ENCODE results near the gene HCST.
A peak's percentile ranks its signal among the peaks of the same experiment; 100 is the strongest.

HCST gene

DNA sequence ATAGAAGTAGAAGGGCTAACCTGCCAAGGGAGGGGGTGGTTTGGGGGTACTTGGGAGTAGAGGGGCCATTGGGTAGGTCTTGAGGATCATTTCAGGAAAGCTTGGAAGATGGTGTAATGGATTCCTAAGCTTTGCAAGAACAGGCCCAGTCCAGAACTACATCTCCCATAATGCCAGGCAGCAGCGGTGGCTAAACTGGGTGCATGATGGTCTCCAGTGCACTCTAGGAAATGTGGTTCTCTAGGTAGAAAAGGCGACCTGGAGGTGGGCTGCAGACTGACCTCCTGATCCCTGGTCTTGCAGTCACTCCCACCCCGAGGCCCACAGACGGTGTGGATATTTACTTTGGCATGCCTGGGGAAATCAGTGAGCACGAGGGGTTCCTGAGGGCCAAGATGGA is 30.1 kb upstream of the HCST start (continued):
- TF ChIP-seq ZNF221 (tag by site-specific recombination; IDR thresholded peaks at IDR 0.05; ENCODE audit: borderline replicate concordance) (no peak), ZNF223 (tag by site-specific recombination; IDR thresholded peaks at IDR 0.05) (no peak), MZF1 (tag by site-specific recombination; IDR thresholded peaks at IDR 0.05; ENCODE audit: borderline replicate concordance) (no peak), ZNF791 (tag by site-specific recombination; IDR thresholded peaks at IDR 0.05) (no peak), ZNF843 (tag by site-specific recombination; IDR thresholded peaks at IDR 0.05) (no peak), ZNF335 (tag by site-specific recombination; conservative IDR thresholded peaks at IDR 0.05) (peak; percentile 32; the same call in 1 of the 2 replicates), ZNF501 (tag by site-specific recombination; IDR thresholded peaks at IDR 0.05) (no peak), ZNF16 (tag by site-specific recombination; IDR thresholded peaks at IDR 0.05; ENCODE audit: low read depth) (no peak), ZNF626 (tag by site-specific recombination; IDR thresholded peaks at IDR 0.05) (no peak), ZNF248 (tag by site-specific recombination; IDR thresholded peaks at IDR 0.05) (no peak)
- TF ChIP-seq, protein P1, sequence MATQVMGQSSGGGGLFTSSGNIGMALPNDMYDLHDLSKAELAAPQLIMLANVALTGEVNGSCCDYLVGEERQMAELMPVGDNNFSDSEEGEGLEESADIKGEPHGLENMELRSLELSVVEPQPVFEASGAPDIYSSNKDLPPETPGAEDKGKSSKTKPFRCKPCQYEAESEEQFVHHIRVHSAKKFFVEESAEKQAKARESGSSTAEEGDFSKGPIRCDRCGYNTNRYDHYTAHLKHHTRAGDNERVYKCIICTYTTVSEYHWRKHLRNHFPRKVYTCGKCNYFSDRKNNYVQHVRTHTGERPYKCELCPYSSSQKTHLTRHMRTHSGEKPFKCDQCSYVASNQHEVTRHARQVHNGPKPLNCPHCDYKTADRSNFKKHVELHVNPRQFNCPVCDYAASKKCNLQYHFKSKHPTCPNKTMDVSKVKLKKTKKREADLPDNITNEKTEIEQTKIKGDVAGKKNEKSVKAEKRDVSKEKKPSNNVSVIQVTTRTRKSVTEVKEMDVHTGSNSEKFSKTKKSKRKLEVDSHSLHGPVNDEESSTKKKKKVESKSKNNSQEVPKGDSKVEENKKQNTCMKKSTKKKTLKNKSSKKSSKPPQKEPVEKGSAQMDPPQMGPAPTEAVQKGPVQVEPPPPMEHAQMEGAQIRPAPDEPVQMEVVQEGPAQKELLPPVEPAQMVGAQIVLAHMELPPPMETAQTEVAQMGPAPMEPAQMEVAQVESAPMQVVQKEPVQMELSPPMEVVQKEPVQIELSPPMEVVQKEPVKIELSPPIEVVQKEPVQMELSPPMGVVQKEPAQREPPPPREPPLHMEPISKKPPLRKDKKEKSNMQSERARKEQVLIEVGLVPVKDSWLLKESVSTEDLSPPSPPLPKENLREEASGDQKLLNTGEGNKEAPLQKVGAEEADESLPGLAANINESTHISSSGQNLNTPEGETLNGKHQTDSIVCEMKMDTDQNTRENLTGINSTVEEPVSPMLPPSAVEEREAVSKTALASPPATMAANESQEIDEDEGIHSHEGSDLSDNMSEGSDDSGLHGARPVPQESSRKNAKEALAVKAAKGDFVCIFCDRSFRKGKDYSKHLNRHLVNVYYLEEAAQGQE (tag by site-specific recombination; IDR thresholded peaks at IDR 0.05): no peak
- TF ChIP-seq, protein P2, sequence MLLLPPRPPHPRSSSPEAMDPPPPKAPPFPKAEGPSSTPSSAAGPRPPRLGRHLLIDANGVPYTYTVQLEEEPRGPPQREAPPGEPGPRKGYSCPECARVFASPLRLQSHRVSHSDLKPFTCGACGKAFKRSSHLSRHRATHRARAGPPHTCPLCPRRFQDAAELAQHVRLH (tag by site-specific recombination; IDR thresholded peaks at IDR 0.05): no peak
- TF ChIP-seq, protein P3, sequence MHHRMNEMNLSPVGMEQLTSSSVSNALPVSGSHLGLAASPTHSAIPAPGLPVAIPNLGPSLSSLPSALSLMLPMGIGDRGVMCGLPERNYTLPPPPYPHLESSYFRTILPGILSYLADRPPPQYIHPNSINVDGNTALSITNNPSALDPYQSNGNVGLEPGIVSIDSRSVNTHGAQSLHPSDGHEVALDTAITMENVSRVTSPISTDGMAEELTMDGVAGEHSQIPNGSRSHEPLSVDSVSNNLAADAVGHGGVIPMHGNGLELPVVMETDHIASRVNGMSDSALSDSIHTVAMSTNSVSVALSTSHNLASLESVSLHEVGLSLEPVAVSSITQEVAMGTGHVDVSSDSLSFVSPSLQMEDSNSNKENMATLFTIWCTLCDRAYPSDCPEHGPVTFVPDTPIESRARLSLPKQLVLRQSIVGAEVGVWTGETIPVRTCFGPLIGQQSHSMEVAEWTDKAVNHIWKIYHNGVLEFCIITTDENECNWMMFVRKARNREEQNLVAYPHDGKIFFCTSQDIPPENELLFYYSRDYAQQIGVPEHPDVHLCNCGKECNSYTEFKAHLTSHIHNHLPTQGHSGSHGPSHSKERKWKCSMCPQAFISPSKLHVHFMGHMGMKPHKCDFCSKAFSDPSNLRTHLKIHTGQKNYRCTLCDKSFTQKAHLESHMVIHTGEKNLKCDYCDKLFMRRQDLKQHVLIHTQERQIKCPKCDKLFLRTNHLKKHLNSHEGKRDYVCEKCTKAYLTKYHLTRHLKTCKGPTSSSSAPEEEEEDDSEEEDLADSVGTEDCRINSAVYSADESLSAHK (tag by site-specific recombination; IDR thresholded peaks at IDR 0.05): no peak
- TF ChIP-seq, protein P4, sequence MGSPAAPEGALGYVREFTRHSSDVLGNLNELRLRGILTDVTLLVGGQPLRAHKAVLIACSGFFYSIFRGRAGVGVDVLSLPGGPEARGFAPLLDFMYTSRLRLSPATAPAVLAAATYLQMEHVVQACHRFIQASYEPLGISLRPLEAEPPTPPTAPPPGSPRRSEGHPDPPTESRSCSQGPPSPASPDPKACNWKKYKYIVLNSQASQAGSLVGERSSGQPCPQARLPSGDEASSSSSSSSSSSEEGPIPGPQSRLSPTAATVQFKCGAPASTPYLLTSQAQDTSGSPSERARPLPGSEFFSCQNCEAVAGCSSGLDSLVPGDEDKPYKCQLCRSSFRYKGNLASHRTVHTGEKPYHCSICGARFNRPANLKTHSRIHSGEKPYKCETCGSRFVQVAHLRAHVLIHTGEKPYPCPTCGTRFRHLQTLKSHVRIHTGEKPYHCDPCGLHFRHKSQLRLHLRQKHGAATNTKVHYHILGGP (tag by site-specific recombination; IDR thresholded peaks at IDR 0.05): peak; percentile 94

DNA sequence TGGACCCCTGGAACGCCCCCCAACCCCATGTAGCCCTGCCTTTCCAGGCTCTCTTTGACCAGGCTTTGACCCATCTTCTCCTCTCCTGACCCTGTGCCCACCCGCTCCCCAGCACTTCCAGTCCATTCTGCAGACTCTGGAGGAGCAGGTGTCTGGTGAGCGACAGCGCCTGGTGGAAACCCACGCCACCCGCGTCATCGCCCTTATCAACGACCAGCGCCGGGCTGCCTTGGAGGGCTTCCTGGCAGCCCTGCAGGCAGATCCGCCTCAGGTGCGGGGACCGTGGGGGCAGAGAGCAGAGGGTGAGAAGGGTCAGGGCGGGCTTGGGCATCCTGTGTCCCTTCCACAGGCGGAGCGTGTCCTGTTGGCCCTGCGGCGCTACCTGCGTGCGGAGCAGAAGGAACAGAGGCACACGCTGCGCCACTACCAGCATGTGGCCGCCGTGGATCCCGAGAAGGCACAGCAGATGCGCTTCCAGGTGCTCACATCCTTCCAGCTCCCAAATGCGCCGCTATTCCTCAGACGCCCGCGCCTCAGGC is 27.9 kb upstream of the HCST start:
- Histone ChIP-seq H3K27ac (ENCODE audit: extremely low read depth, low read depth, low read length) (no peak overlapping the region), H3K4me1 (ENCODE audit: control insufficient read depth, insufficient read depth, low read length) (peaks cover 7% of the 10 kb centered on the region), H3K4me3 (ENCODE audit: low read depth, low read length) (no peak overlapping the region), H3K9me3 (ENCODE audit: control insufficient read depth, insufficient read depth, low read depth, low read length) (no peaks in the 10 kb centered on the region), H3K36me3 (ENCODE audit: control insufficient read depth in 2 of 2, insufficient read depth in 1 of 2, low read length in 2 of 2) (peaks cover 0 to 20% of the 10 kb centered on the region in 2 experiments; a peak in 2 of 3 replicates)
- POLR2A ChIA-PET: interaction anchor here (0.6 kb wide), 2 partner anchors 461 to 1601 kb away, joined by 3 read pairs; no protein-coding TSS in a partner anchor
- CTCF ChIA-PET: interaction anchor here (0.6 to 1.0 kb wide), 2 partner anchors 55 to 296 kb away, joined by 3 to 5 read pairs; no protein-coding TSS in a partner anchor
- no peak for TF ChIP-seq SP7 (tag by site-specific recombination; IDR thresholded peaks at IDR 0.05)
- no peak for TF ChIP-seq ZNF777 (tag by site-specific recombination; IDR thresholded peaks at IDR 0.05; ENCODE audit: borderline replicate concordance)
- TF ChIP-seq ZNF354C (tag by site-specific recombination; IDR thresholded peaks at IDR 0.05; ENCODE audit: borderline replicate concordance, low read depth): no peak
- no peak for TF ChIP-seq ZNF571 (tag by site-specific recombination; IDR thresholded peaks at IDR 0.05)
- TF ChIP-seq ZNF391 (tag by site-specific recombination; IDR thresholded peaks at IDR 0.05; ENCODE audit: borderline replicate concordance, low read depth): no peak
- TF ChIP-seq GLI4 (tag by site-specific recombination; IDR thresholded peaks at IDR 0.05): no peak
- TF ChIP-seq ZNF561 (tag by site-specific recombination; IDR thresholded peaks at IDR 0.05; ENCODE audit: borderline replicate concordance): no peak
- TF ChIP-seq ZNF169 (tag by site-specific recombination; IDR thresholded peaks at IDR 0.05): no peak
- no peak for TF ChIP-seq ZBTB1 (tag by site-specific recombination; IDR thresholded peaks at IDR 0.05)
- TF ChIP-seq ZNF510 (tag by site-specific recombination; IDR thresholded peaks at IDR 0.05; ENCODE audit: insufficient replicate concordance): no peak
- TF ChIP-seq EGR2 (tag by site-specific recombination; IDR thresholded peaks at IDR 0.05; ENCODE audit: low read depth): no peak
- TF ChIP-seq ZNF548 (tag by site-specific recombination; IDR thresholded peaks at IDR 0.05): no peak
- TF ChIP-seq ZNF132 (tag by site-specific recombination; IDR thresholded peaks at IDR 0.05; ENCODE audit: borderline replicate concordance): no peak
- no peak for TF ChIP-seq ZNF114 (tag by site-specific recombination; IDR thresholded peaks at IDR 0.05)

Measured in HEK293 (cell line).